ENCODE results near the gene FRRS1L. TPM values are rescaled to one million over a fixed set of nuclear protein-coding genes. Genes with fewer than 3 reads are reported as not detected.
"Not testable (repeated sequence)": the region's sequence is repeated elsewhere in the genome, so short reads cannot be mapped to it uniquely, and the experiment has no call there.

Gene FRRS1L
- total RNA-seq, 2 donors from 2014 or later, result not detected

- no peak for ATAC-seq
Observed at GRCh38 chr9:109150925-109151545, 16.0 kb downstream of the FRRS1L start.

DNA sequence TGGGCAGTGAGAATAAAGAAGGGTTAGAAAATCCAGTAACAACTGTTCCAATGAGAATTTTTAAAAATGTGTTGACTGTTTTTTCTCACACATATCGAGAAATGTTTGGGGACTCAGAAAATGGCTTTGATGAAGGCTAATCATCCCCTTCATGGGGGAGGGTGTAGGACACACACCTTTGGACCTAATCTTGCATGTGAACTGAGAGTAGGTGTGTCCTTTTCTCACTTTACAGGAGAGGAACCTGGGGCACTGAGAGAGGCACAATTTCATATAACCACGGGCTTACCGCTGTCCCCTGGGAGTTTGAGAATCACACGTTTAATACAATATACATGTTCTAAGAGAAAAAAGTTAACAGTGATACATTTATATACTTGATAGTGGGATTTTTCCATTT lies 17.3 kb downstream of the FRRS1L start:
- ATAC-seq (no peak), DNase-seq (ENCODE audit: low spot score in 2 of 2) (no peak)
- Mint-ChIP-seq H3K9me3 (peaks cover 5 to 7% of the 10 kb centered on the region in 2 donors), H3K36me3 (peaks cover 0 to 16% of the 10 kb centered on the region in 2 donors), H3K27ac (no peak overlapping the region)

More at GRCh38 chr9:109150925-109151545, 16.0 kb downstream of the FRRS1L start:
- Mint-ChIP-seq H3K36me3 (peaks cover 0 to 16% of the 10 kb centered on the region in 2 donors), H3K27ac (no peak overlapping the region), H3K9me3 (peaks cover 5 to 7% of the 10 kb centered on the region in 2 donors)
- DNase-seq (ENCODE audit: low spot score in 2 of 2), result no peak

GRCh38 chr9:109149089-109149488 lies 18.0 kb downstream of the FRRS1L start:
- no peak for ATAC-seq
- Mint-ChIP-seq H3K36me3 (peaks cover 0 to 11% of the 10 kb centered on the region in 2 donors), H3K27ac (no peak overlapping the region), H3K9me3 (peaks cover 4 to 5% of the 10 kb centered on the region in 2 donors)
- DNase-seq (ENCODE audit: low spot score in 2 of 2), result no peak

DNA sequence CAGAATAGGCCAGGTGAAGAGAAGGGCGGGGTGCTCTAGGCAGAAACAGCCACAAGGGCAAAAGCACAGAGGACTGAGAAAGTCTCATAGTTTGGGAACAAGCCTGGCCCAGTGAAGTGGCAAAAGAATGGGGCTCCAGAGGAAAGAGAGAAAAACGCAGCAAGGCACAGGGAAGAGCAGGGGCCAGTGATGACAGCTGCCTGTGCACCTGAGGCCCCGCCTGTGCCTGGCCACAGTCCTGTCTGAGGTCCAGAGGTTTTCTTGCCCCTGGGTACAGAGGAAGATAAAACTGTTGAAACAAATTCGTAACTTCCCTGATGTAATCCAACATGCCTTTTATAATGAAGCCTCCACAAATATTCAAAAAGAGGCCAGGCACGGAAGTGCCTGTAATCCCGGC lies 22.0 kb downstream of the FRRS1L start:
- Mint-ChIP-seq H3K27ac (no peak overlapping the region), H3K36me3 (no peaks in the 10 kb centered on the region), H3K9me3 (no peaks in the 10 kb centered on the region)
- DNase-seq (ENCODE audit: low spot score in 2 of 2), result no peak
- ATAC-seq, result no peak

DNA sequence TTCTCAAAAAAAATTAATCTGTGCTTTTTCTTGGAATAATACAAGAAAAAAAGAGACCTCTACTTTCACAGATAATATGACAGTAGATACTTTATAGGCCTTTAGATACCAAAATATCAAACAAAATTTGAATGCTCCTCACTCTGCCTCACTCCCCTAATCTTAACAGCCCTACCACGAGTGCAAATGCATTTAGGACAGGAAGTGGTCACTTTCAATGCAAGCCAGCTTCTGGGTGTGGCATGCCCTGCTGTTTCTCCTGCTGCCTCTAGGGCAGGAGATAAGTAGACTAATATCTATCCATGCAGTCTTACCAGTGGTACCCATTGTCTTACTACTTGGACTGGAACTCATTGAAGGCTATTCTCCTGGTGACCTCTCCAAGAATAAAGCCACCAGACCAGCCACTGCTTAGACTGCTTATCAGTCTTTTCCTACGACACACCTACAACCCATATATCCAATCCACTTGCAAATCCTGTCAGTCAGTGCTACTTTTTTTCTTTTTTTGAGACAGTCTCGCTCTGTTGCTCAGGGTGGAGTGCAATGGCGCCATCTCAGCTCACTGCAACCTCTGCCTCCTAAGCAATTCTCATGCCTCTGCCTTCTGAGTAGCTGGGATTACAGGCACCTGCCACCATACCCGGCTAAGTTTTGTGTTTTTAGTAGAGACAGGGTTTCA lies 23.0 kb downstream of the FRRS1L start:
- DNase-seq (ENCODE audit: low spot score in 2 of 2) (no peak), ATAC-seq (peak; percentile 55 to 66)
- H3K36me3 Mint-ChIP-seq, result no peaks in the 10 kb centered on the region
- no peak overlapping the region for H3K27ac Mint-ChIP-seq
- no peaks in the 10 kb centered on the region for H3K9me3 Mint-ChIP-seq

- H3K27ac Mint-ChIP-seq, result no peak overlapping the region
- no peaks in the 10 kb centered on the region for H3K9me3 Mint-ChIP-seq
- ATAC-seq (no peak), DNase-seq (ENCODE audit: low spot score in 2 of 2) (no peak)
- no peaks in the 10 kb centered on the region for H3K36me3 Mint-ChIP-seq
Observed at GRCh38 chr9:109141375-109141774, 25.7 kb downstream of the FRRS1L start.

DNA sequence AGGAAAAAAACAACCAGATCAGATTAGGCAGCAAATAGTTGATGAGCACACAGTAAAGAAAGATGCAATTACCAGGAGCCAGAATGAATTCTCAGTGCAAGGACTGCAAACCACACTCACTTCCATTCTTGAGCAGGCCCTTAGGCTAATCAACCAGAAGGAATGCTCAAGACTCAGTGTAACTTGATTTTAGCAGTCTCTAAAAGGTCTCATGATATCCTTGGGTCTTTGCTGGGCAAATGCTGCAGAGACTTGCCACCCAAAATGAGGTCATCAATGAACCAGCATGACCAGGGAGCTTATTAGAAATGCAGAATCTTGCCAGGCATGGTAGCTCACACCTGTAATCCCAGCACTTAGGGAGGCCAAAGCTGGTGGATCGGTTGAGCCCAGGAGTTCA lies 27.2 kb downstream of the FRRS1L start:
- no peaks in the 10 kb centered on the region for H3K36me3 Mint-ChIP-seq
- H3K9me3 Mint-ChIP-seq, result no peaks in the 10 kb centered on the region
- ATAC-seq (no peak), DNase-seq (ENCODE audit: low spot score in 2 of 2) (no peak)
- H3K27ac Mint-ChIP-seq, result no peak overlapping the region

DNA sequence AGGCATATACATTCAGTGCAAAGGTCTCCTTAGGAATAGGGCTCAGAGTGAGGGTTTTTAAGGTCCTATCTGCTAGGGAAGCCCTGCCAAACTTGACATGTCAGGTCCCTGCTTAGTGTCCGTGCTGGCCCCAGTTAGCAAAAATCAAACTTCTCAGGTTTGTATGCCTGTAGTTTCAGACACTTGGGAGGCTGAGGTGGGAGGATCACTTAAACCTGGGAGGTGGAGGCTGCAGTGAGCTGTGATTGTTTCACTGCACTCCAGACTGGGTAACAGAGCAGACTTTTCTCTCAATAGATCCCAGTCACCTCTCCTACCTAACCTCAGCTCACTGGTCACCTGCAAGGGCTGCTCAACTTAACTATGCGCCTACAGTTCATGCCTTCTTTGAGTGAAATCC lies 28.6 kb downstream of the FRRS1L start:
- DNase-seq (ENCODE audit: low spot score in 2 of 2), result no peak
- H3K9me3 Mint-ChIP-seq, result no peaks in the 10 kb centered on the region
- no peaks in the 10 kb centered on the region for H3K36me3 Mint-ChIP-seq
- ATAC-seq, result no peak
- H3K27ac Mint-ChIP-seq, result no peak overlapping the region

- Mint-ChIP-seq H3K9me3 (no peaks in the 10 kb centered on the region), H3K36me3 (no peaks in the 10 kb centered on the region), H3K27ac (no peak overlapping the region)
- DNase-seq (ENCODE audit: low spot score in 2 of 2), result no peak
- no peak for ATAC-seq
Observed at GRCh38 chr9:109134167-109134578, 32.9 kb downstream of the FRRS1L start.

DNA sequence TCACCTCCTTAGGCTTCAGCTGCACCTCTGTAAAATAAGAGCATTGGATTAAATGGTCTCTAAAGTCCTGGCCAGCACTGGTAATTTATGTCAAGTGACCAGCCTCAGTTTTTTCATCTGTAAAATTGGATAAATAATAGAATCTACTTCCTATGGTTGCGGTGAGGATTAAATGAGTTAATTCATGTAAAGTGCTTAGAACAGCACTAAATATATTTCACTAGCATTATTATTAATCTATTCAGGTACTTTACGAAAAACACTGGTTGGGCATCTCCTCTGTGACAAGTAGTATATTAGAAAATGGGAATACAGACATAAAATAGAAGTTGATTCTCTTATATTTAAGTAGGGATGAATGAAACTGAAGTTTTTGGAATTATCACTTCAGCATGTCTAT lies 33.5 kb downstream of the FRRS1L start:
- H3K27ac Mint-ChIP-seq, result no peak overlapping the region
- H3K36me3 Mint-ChIP-seq, result no peaks in the 10 kb centered on the region
- no peaks in the 10 kb centered on the region for H3K9me3 Mint-ChIP-seq
- no peak for DNase-seq (ENCODE audit: low spot score in 2 of 2)
- ATAC-seq, result no peak

DNA sequence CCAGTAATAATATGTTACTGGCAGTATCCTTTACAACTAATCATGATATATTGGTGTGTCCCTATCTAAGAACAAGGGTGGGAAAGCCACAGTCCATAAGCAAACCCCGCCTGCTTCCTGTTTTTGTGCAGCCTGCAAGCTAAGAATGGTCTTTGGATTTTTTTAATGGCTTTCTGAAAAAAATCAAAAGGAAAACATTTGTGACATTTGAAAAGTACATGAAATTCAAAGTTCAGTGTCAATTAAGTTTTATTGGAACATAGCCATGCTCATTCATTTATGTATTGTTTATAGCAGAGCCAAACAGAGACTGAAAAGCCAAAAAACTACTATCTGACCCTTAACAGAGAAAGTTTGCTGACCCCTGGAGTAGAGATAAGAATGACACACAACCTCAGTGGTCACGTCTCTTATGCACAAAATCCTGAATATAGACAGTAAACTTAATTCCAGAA lies 34.5 kb downstream of the FRRS1L start:
- ATAC-seq (no peak), DNase-seq (ENCODE audit: low spot score in 2 of 2) (no peak)
- Mint-ChIP-seq H3K9me3 (no peaks in the 10 kb centered on the region), H3K36me3 (no peaks in the 10 kb centered on the region), H3K27ac (no peak overlapping the region)

DNA sequence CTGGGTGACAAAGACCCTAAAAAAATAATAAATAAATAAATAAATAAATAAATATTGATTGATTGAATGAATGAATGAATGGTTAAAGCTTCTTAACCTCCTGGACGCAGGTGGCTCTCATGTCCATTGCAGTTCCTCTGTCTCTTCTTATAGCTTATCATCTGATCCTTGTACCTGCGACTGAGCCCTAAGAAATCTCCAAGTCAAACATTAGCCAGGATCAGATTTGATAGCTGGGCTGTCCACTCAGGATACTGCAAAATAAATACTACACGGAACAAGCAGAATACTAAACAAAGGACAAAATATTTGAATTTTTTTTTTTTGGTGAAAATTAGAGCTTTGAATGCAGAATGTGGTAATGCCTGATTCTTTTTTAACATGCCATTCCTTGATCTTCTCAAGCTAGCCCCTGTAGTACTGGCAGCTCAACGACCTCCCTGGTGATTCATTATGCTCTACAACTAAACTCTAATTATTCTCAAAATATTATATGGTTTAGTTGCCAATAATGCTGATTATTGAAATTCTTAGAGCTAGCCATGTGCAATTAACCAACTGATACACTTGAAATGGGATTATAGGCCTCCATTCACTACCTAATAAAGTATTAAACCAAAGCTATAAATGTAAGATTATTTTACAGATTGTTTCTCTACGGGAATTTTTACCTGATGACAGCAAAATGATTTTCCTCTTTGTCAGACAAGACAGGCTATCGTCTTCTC lies 37.4 kb downstream of the FRRS1L start:
- H3K9me3 Mint-ChIP-seq, result no peaks in the 10 kb centered on the region
- H3K36me3 Mint-ChIP-seq, result no peaks in the 10 kb centered on the region
- no peak for ATAC-seq
- H3K27ac Mint-ChIP-seq, result no peak overlapping the region
- DNase-seq (ENCODE audit: low spot score in 2 of 2), result no peak

- DNase-seq (ENCODE audit: low spot score in 2 of 2); ATAC-seq; H3K9me3 Mint-ChIP-seq; H3K36me3 Mint-ChIP-seq; H3K27ac Mint-ChIP-seq: not testable (repeated sequence)
Observed at GRCh38 chr9:109126671-109127070, 40.4 kb downstream of the FRRS1L start.

DNA sequence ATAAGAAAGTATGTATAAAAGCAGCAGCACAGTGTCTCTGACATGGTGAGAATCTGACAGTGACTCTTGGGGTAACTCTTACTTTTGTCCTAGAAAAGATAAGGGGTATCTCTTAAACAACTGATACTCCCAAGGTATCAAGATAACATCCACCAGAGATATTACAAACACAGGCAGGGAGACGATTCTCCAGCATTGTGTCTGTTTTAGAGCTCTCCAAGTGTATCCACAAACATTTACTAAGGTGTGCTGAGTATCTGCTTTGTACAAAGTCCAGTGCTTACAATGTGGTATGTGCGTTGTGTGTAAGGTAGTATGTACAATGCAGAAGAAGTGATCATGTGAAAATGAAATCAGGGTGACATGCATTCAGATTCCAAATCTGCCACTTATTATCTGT lies 42.9 kb downstream of the FRRS1L start:
- H3K9me3 Mint-ChIP-seq, result no peaks in the 10 kb centered on the region
- DNase-seq (ENCODE audit: low spot score in 2 of 2) (no peak), ATAC-seq (no peak)
- peaks cover 0 to under 1% of the 10 kb centered on the region in 2 donors for H3K36me3 Mint-ChIP-seq
- H3K27ac Mint-ChIP-seq, result no peak overlapping the region

DNA sequence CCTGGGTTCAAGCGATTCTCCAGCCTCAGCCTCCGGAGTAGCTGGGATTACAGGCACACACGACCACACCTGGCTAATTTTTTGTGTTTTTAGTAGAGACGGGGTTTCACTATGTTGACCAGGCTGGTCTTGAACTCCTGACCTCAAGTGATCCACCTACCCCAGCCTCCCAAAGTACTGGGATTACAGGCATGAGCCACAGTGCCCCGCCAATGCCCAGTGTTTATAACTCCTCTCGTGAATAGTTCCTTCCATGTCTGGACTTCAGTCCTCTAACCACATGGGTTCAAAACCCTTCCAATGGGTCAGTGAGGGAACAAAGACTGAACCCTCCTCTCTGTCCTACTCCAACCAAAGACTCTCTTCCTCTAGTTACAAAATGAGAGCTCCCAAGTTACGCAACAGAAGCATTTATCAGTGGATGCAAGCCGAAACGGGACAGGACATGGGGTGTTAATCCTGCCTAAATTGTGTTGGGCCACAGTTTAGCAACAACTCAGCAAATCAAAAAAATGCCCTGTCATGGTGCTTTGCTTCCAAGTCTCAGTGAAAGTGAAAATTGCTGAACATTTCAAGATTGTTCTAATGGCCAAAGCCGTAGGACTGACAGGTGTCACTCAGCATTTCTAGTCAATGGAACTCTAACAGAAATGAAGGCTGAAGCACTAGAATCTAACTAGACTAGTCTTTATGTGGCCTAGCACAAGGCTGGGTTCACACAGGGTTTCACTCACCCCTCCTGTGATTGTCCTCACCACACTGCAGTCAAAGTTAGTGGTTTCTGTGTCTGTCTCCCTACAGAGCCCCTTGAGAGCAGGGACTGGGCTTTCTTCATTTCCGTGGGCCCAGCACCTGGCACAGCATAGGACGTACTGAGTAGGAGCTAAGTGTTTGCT lies 44.1 kb downstream of the FRRS1L start:
- ATAC-seq, result no peak
- no peak for DNase-seq (ENCODE audit: low spot score in 2 of 2)
- H3K9me3 Mint-ChIP-seq, result no peaks in the 10 kb centered on the region
- no peak overlapping the region for H3K27ac Mint-ChIP-seq
- peaks cover 7 to 12% of the 10 kb centered on the region in 2 donors for H3K36me3 Mint-ChIP-seq

GRCh38 chr9:109121232-109121796 lies 45.7 kb downstream of the FRRS1L start:
- ATAC-seq (no peak), DNase-seq (ENCODE audit: low spot score in 2 of 2) (no peak)
- Mint-ChIP-seq H3K36me3 (peaks cover 21 to 23% of the 10 kb centered on the region in 2 donors), H3K27ac (no peak overlapping the region), H3K9me3 (no peaks in the 10 kb centered on the region)

Measured in activated naive CD4-positive, alpha-beta T cell treated with anti-CD3 and anti-CD28 coated beads, Interleukin-2, amount 50 U/mL, for 72 hours (primary cell).